ENCODE data around the gene CIB4. TPM values are rescaled to one million over a fixed set of nuclear protein-coding genes. Genes with fewer than 3 reads are reported as not detected.

Gene CIB4
- total and polyA plus RNA-seq, 9 donors = 3.9 TPM; not detected in 8

GRCh38 chr2:26578581-26578980 lies 62.6 kb downstream of the CIB4 start:
- Histone ChIP-seq H3K4me1 (ENCODE audit: insufficient read depth) (no peaks in the 10 kb centered on the region), H3K36me3 (no peaks in the 10 kb centered on the region), H3K27me3 (no peaks in the 10 kb centered on the region), H3K27ac (no peak overlapping the region), H3K4me3 (no peak overlapping the region), H3K9me3 (no peaks in the 10 kb centered on the region)
- TF ChIP-seq CTCF (IDR thresholded peaks at IDR 0.05) (no peak), EP300 (IDR thresholded peaks at IDR 0.05) (no peak), POLR2A (IDR thresholded peaks at IDR 0.05) (no peak)
- WGBS, 3 donors = 65 to 77% (median 74%) methylated on average over 5 of the region's 5 CpGs
- intact Hi-C loops (cut with DNase I) = loop anchor here in 1 of 4 donors (10.0 kb wide), 2 partner anchors 224 to 624 kb away; no protein-coding TSS in a partner anchor
- peak in 1 of 5 donors; percentile 23 for DNase-seq

- intact Hi-C loops (cut with DNase I) = loop anchor here in 1 of 4 donors (10.0 kb wide), 2 partner anchors 223 to 623 kb away; no protein-coding TSS in a partner anchor
- no peak overlapping the region for H3K27ac ChIP-seq
- DNase-seq = no peak
- H3K4me1 ChIP-seq (ENCODE audit: insufficient read depth) = no peaks in the 10 kb centered on the region
- no peak overlapping the region for H3K4me3 ChIP-seq
- H3K27me3 ChIP-seq = no peaks in the 10 kb centered on the region
- 34 to 47% (median 36%) methylated on average over 3 of the region's 3 CpGs for WGBS, 3 donors
- H3K9me3 ChIP-seq = no peaks in the 10 kb centered on the region
- TF ChIP-seq CTCF (IDR thresholded peaks at IDR 0.05) (no peak), POLR2A (IDR thresholded peaks at IDR 0.05) (no peak), EP300 (IDR thresholded peaks at IDR 0.05) (no peak)
- no peaks in the 10 kb centered on the region for H3K36me3 ChIP-seq
Measured at GRCh38 chr2:26578113-26578458, 63.1 kb downstream of the CIB4 start.

GRCh38 chr2:26577442-26578112 lies 63.6 kb downstream of the CIB4 start:
- H3K4me3 ChIP-seq = no peak overlapping the region
- no peaks in the 10 kb centered on the region for H3K36me3 ChIP-seq
- 37 to 43% (median 38%) methylated on average over 24 of the region's 24 CpGs for WGBS, 3 donors
- H3K27me3 ChIP-seq = no peaks in the 10 kb centered on the region
- intact Hi-C loops (cut with DNase I) = loop anchor here in 1 of 4 donors (10.0 kb wide), 2 partner anchors 223 to 623 kb away; no protein-coding TSS in a partner anchor
- H3K4me1 ChIP-seq (ENCODE audit: insufficient read depth) = no peaks in the 10 kb centered on the region
- no peaks in the 10 kb centered on the region for H3K9me3 ChIP-seq
- TF ChIP-seq POLR2A (IDR thresholded peaks at IDR 0.05) = no peak
- TF ChIP-seq CTCF (IDR thresholded peaks at IDR 0.05) = peak; percentile 71 to 84 (median 78)
- peak; percentile 48 to 79 (median 64) for DNase-seq
- no peak overlapping the region for H3K27ac ChIP-seq

GRCh38 chr2:26576565-26577441 lies 64.4 kb downstream of the CIB4 start:
- intact Hi-C loops (cut with DNase I) = loop anchor here in 1 of 4 donors (10.0 kb wide), 2 partner anchors 222 to 622 kb away; no protein-coding TSS in a partner anchor
- WGBS, 3 donors = 74 to 80% (median 76%) methylated on average over 15 to 17 of the region's 17 CpGs
- DNase-seq = no peak

More at GRCh38 chr2:26576565-26577441, 64.4 kb downstream of the CIB4 start:
- Histone ChIP-seq H3K4me1 (ENCODE audit: insufficient read depth) (no peaks in the 10 kb centered on the region), H3K9me3 (no peaks in the 10 kb centered on the region), H3K27me3 (no peaks in the 10 kb centered on the region), H3K27ac (no peak overlapping the region), H3K36me3 (no peaks in the 10 kb centered on the region), H3K4me3 (no peak overlapping the region)
- TF ChIP-seq POLR2A (IDR thresholded peaks at IDR 0.05) = no peak
- no peak for TF ChIP-seq EP300 (IDR thresholded peaks at IDR 0.05)
- no peak for TF ChIP-seq CTCF (IDR thresholded peaks at IDR 0.05)

All from ovary (tissue), 9 donors.